ENCODE results near the gene MRPL9.
A peak's percentile ranks its signal among the peaks of the same experiment; 100 is the strongest.

The MRPL9 gene

DNA sequence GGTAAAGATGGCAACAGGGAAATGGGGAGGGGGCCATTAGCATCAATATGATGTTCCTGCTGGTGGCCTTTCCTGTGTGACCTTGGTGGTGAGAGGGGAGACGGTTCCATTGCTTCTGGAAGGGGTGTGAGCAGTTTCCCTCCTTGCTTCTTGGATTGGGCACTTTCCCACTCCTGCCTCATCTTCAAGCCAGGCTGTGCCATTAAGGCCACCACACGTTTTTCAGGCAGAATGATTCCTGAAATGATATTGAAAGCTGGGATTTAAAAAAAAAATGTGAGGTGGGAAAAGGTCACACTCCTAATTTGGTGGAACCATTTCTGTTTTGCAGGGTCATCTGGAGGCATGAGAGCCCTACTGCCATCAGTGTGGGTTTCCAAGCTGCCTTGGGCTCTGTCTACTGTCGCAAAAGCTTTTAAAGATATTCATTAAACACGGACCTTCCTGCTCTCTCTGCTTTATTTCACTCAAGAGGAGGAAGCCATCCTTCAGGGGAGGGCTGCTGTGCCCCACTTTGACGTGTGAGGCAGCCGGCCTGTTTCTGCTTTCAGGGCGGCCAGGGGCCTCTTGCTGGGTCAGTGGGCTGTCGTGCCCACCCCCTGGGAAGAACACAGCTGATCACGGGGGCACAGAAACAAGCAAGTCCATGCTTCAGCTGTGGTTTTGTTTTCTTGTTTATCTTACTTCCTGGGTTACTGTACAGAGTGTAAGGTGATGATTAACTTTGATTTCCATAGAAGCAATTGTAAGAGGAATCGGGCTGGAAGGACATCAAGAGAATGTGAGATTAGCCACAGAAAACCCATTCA, 33.9 kb downstream of the MRPL9 start:
- no peak for DNase-seq

DNA sequence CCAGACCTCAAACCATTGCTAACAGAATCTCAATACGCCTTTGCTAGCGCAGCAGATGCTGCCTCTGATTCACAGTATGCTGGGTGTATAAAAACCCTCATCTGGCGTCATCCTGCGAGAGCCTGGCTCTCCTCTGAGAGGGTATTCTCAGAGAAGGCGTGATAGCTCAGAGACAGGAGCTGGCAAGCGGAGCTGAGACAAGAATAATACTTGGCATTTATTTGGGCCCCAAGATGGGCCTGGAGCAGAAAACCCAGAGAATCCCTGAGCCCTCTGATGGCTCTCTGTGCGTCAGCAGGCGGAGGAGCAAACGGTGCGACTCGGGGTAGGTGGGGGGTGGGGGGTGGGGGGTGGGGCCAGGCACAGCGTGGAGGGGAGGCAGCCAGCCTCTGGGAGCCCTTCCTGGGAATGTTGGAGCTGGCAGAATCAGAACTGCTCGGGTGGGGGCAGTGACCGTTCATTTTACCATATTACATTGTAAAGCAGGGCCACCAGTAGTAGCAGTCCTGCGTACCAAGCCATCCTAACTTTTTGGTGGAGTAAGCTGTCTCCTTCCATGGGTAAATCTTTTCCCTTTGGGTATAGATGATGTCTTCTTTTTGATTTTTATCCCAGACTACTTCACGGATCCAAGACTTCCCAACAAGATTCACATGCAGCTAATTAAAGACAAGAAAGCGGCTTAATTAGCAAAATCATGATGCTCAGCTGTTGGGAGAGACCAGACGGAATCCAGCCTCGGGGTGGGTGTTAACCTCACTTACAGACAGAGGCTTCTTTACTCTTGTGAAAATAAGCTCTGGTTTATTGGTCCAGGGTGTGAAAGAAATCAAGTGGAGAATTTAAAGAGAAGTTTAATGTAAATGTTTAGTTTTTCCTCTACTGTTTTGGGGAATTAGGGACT, 34.9 kb downstream of the MRPL9 start:
- no peak for DNase-seq

DNA sequence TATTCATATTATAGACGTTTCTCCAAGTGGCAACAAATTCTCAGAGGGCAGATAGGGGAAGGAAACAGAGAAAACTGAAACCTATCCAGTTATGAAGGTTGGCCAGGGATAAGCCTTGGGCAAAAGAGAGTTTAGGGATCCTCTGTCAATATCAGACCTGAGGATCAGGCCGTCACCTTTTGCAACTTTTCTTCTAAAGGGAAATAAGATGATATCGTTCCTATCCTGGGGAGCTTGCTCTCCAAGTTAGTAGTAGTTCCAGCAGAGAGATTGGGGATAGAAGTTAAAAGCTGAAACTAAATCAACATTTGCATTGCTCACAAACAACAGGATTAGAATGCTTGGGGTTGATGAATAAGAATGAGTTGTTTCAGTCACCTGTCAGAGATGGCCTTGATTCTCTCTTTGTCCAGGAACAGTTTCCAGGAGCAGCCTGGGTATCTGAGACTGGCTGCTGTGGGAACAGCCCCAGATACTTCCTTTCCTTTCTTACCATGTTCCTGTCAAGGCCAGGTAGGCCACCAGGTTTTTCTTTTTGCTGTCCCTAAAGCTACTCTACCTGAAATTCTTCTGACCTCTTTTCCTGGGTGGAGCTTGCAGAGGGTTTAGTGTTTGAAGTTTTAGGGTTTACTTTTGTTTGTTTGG, 39.4 kb downstream of the MRPL9 start:
- DNase-seq: no peak

DNA sequence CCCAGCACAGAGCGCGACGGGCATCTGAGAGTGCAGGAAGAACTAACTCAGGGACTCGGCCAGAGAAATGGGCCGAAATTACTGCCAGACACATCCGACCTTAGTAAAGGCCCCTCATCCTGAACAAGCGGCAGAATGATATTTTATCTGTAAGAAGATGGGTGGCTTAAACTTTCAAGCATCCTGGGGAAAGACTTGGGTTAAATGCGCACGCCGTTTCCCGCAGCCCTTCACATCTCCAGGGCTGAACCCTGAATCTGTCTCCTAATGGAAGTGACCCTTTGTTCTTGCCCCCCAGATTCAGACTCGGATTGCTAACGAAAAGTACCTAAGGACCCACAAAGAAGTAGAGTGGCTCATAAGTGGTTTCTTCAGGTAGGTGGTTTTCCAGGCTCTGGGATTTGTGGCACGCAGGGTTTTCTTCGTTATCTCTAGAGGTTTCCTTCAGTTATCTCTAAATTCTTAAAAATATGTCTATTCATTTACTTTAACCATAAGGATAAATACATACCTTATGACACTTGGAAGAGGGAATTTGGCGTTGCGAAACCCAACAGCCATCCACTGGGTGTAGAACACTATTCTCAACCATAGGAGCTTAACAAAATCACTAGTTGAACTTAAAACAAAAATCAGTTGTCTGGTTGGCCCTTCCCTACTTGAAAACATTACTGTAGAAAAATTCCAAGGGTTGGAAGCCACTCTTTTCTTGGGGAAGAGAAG, 41.3 kb downstream of the MRPL9 start:
- no peak for DNase-seq

DNA sequence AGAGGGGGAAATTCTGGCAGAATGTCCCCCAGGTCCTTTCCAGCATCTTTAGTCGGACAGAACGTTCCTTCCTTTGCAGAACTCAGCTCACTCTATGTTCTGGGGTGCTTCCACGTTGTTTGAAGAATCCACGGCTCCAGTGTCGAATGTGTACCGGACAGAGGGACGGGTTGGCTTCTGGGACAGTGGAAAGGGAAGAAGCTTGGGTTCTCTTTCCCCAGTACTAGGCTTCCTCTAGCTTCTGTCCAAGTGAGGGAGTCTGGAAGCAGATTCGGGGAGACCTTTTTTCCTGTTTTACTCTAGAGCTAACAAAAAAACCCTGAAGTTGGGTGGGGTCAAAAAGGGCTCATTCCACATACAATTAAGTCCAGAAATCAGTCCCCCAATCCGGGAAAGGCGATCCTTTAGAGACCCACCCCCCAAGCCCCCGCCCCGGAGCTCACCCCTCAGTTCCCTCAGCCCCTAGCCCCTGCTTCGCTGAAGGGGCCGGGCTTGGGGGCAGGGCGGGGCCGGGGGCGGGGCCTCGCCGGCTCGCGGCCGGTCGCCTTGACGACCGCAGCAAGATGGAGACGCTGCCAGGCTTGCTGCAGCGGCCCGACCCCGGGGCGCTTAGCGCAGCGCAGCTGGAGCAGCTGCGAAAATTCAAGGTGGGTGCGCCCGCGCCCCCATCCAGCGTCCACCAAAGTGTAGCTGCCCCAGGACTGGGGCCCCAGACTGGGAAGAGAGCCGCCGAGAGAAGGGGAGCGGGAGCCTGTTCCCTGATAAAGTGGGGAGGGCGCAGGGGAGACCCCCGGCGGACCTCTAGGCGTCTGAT, 42.1 kb downstream of the MRPL9 start, which contains the start of gene RIIAD1:
RIIAD1 (plus strand) TSS at position 549 of the 814 bp plus-strand sequence; CDS start at position 564, 15 bp downstream.
- DNase-seq: peak; percentile 42

DNA sequence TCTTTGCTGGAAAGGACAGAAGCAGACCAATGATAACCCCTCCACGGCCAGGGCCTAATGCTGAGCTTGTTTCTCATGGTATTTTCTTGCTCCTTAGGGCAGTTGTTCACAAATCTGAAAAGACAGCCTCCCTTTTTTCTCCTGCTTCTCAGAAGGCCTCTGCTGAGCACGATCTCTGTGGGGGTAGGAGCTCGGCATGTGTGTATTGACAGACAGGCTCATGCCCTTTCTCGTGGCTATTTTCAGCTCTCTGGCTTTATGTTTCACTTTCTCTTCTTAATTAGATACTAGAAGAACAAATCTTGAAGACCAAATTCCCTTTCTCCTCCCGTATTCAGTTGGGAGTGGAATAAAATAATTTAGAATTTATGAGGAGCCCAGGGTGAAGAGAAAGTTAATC, 42.7 kb downstream of the MRPL9 start:
- no peak for DNase-seq

DNA sequence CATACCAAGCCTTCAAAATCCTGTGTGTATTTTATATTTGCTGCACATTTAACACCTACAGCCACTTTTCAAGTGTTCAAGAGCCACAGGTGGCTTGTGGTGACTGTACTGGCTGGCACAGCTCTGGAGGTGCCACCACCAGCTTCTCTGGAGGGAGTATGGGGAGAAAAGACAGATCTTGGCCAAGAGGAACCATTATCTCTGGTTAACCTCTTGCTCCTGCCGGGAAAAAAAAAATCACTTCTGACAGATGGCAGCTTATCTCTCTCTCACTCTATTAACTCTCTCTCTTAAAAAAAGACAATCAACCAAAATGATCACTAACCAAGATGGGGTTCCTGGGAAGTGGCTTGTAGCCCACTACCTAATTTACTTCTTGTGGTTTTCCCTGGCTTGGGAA, 43.2 kb downstream of the MRPL9 start:
- DNase-seq: no peak

DNA sequence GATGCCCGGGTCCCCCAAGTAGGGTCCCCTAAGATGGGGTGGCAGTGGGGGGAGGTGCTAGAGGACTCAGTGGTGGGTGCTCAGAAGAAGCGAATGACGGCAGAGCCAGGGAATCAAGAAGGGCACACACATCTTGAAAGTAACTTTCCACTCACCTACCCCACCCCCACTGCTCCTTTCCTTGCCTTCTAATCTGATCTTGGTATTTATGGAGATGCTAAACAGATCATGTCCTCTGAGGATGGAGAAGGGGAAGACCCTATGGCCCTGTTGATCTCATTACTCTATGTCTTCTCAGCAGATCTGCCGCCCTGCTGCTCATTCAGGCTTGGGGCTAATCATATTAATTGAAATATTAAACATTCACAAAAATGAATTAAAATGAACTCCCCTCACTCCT, 44.6 kb downstream of the MRPL9 start:
- DNase-seq: no peak

DNA sequence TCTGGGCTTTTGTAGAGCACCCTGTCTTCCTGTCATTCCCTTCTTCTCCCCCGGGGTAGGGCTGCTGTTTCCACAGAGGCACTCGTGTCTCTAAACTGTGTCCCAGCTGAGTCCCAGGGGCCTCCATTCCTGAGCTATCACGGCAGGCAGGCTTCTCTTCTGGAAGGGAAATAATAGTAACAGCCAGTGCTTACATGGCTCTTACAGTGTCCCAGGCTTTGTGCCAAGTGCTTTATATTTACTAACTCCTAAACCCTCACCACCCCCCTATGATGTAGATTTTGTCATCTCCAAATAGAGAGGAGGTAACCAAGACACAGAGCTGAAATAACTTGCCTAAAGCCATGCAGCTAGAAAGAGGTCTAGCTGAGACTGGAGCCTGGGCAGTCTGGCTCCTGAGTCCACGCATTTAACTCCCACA, 45.3 kb downstream of the MRPL9 start:
- DNase-seq: no peak

DNA sequence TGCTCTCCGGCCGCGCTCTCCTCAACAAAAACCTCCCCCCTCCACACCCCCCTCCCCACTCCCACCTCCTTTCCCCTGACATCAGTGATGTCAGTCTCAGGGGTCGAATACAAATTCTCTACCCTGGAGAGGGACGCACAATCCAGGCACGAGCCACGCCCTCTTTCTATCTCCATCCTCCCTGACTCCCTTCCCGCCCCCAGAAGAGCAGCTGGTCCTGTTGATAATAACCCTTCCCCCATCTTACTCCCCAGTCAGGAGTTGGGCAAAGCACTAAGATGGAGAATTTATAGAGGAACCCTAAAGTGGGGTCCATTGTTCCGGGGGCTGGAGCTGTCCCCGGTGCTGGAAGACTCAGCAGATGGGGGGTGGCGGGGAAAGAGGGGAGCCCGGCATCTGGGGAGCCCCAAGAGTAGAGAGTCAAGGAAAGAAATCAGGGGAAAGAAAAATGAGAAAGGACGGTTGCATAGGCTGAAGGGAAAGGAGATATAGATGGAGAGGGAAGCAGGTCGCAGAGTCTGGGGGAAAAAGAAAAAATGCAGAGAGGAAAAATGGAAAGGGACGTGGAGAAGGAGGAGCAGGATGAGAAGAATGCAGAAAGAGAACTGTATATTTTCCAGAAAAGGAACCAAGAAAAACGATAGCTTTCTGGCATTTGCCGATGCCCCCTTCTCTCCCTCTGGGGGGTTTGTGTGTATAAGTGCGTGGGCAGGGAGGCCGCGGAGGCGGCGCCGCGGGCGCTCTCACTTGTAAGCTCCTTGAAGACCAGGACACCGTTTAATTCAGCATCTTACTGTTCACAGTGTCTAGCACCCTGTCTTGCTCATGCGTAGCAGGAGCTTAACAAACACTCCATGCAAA, 46.3 kb downstream of the MRPL9 start, which contains the start of gene CELF3:
CELF3 (minus strand) TSS at position 33 of the 861 bp plus-strand sequence. CDS start 783 bp downstream, outside the sequence.
- peak; percentile 13 for DNase-seq

DNA sequence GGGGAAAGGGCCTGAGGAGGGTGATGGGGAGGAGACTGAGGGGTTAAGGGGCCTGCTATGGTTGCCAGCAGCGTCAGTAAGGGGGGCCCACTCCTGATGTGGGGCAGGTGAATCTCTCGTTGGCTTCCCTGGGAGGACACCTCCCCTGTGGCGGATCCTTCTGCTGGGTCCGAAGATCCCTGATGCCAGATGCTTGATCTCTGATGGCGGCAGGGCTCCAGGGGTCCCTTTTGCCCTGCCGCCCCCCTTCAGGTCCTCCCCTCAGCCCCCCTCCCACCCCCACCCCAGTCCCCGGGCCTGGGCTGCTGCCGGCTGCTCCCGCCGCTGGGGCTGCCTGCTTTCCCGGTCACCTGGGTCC, 46.9 kb downstream of the MRPL9 start:
- DNase-seq: no peak

DNA sequence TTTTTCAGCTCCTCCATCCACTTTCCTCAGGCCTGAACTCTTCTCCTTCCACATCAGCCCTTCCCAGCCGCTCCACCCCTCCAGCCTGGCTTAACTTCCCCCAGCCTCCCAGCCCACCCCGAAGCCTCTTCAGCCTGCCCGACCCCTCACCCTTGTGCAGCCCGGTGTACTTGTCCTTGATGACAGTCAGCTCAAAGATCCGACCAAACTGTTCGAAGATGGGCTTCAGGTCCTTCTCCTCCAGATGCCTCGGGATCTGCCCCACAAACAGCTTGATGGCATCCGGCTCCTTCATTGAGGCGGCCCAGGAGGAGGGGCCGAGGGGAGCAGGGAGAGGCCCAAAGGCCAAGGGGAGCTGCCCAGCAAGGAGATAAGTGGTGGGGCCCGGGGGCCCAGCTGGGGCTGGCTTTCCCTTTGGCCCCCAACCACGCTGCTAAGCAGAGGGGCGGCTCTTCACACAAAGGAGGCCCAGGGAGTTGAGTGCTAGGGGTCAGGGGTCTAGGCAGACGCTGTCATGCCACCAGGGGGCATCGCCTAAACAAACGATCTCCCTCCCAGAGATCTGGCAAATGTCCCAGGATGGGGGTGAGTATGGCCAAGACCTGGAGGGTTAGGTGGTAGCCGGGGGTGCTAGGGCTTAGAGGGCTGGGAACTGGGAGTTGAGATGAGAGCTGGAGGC, 47.4 kb downstream of the MRPL9 start:
- DNase-seq: no peak

DNA sequence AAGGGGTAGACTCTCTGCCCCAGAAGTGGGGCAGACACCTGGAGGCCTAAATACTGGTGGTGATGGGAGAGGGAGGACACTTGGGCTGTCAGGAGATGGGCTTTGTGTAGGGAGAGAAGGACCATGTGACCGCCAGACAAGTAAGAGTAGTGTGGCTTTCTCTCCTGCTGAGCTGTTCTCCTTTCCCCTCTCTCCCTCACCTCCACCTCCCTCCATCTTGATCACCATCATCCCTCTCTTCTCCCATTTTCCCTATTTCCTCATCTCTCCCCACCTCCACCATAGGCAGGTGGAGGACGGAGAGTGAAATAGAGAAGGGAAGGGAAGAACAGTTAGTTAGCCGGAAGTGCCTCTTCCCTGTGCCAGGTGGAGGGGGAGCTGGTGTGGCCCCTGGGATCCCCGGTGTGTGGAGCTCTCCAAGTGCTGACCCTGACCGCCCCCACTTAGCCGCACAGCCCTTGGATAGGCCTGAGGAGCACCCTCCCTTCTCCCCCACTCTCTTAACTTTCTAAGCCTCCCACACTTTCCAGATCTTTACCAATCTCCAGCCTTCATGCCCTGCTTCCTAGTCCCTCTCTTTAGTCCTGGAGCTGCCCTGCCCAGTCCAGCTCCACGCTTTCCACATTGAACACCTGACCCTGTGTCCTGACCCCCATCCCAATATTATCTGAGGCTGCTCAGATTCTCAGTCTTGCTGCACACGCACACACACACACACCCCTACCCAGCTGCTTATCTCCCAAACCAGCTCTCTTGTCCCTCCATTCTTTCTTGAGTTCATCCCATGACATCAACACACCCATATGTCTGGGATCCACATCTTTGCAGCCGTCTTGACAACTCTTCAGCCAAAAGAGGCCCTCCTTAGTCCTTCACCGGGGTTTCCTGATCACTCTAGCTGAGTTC, 48.2 kb downstream of the MRPL9 start:
- DNase-seq: no peak

DNA sequence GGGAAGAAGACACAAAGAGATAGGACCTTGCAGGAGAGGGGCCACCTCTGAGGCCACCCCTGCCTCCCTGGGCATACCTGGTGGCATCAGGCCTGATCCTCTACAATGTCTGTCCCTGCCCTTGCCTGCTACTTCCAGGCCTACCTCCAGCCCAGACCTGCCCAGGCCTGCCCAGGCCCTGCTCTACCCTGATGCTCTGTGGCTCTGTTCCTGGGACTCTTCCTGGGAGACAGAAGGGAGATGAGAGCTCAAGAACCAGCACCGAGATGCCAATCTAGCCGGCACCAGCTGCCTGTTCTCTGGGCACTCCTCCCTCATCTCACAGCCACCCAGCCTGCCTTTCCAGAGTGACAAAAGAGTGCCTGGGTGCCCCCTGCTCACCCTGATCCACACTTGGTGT, 49.4 kb downstream of the MRPL9 start:
- DNase-seq: no peak

DNA sequence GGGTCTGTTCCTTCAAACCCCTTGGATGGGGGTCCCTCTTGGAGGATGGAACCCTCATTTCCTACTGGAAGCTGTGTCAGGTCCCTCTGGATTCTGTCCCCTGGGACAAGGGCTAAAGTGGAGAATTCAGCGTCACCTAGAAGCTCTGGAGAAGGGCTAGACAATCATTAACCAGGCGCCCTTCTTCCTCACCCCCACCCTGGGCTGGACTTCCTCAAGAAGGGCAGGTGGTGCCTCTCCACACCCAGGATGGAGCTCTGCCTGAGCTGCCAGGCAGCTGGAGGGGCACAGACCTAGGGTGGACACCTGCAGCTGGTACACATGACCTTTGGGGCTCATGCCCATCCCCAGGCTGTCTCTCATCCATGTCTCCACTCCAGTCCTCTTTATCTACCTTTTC, 50.3 kb downstream of the MRPL9 start:
- DNase-seq: no peak

DNA sequence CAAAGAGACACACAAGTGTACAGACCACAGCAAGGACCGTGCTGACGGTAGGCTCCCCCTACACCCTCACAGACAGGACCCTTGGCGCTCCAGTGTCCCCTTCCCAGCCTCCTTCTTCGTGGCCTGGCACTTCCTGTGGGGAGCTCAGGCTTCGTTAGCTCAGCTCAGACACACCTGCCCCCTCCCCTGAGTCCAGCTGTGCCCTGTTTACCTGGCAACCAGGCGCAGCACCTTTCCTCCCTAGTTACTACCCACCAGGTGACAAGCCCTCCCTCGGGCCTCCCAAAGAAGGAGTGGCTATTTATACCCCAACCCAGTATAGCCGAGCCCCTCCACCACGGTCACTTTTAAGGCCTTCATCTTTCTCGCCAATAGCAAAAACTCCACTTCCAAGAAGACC, 51.3 kb downstream of the MRPL9 start:
- DNase-seq: no peak

DNA sequence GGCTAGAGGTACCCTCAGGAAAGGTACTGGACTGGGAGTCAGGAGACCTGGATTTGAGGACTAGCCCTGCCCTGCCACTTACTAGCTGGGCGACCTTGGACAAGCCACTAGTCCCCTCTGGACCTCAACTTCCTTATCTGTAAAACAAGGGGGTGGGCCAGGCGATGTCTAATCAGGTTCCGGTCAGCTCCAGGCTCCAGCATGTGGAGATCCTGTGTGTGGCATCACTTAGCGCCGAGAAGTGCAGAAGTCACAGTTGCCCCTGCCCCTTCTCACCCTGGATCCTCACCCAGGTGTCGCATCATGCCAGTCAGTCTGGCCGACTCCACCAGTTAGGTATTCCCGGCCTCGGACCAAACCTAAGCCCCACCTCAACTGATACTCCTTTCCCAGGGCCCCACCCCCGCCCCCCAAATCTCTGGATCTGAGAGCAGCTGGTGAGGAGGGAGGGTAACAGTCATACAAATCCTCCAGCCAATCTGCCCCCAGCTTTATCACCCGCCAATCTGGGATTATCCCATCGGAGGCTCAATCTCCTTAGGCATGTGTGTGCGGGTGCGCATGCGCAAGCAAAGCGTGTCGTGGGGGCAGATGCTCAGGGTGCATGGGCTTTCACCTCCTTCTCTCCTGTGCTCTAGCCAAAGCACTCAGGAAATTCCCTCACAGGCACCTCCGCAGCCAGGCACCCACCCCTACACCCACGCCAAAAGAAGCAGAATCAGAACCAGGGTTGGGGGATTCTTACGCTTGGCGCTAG, 52.1 kb downstream of the MRPL9 start:
- no peak for DNase-seq

DNA sequence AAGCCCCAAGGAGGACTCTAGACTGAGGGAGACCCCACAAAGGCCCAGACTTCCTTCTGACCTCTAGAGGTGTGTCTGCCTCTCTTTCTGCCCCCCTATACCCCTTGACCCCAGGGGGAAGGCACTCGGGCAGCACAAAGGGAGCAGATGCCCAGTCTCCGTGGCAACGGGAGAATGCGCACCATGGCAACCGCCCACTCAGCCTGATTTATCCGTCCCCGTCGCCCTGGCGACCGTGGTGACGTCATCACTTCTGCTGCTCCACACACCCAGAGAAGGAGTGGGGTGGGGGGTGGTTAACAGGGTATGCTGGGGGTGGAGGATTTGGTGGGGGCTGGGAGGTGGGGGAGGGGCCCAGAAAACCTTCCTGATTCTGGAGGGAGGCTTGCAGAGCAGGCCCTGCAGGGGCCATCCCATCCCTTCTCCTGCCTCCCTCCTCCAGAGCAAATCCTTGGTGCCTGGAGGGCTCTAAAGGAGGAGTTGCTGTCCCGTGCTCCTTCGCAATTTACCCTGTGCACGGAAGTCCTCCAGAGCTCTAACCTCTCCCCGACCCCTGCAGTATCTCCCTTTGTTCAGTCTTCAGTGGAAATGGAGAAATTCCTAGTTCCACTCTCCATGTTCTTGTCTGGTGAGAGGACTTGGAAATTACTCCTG, 53.0 kb downstream of the MRPL9 start:
- peak; percentile 41 for DNase-seq
